Endothelial cell of umbilical vein (primary cell): ENCODE results near the gene EFEMP1. TPM values are rescaled to one million over a fixed set of nuclear protein-coding genes. Genes with fewer than 3 reads are reported as not detected.

Source experiments
- BruUV-seq: library from RNA; stranded (reverse); fragments of 400-500 nt; replicated peaks from 2 replicates; lab custom pipeline; 2021; lab: Mats Ljungman, UMichigan
- CTCF ChIA-PET: fragments of 300-600, 350-600 bp; sonication (Branson Sonifier 250); formaldehyde crosslinking; loops from one replicate; lab custom pipeline; 2021; ENCODE audit warnings: antibody characterized with exemption, inconsistent platforms; lab: Charles Lee
- POLR2A ChIA-PET: fragments of 300-600, 350-600 bp; sonication (Branson Sonifier 250); formaldehyde crosslinking; loops from one replicate; lab custom pipeline; 2021; ENCODE audit warnings: antibody characterized with exemption, inconsistent platforms; lab: Charles Lee
- DNase-seq: peaks from one replicate; pipeline ENCODE4 v3.0.0-alpha.2; 2011; ENCODE audit warnings: low read depth, low spot score
- FAIRE-seq: peaks from 2 replicates; lab custom pipeline; 2011; peaks lifted over from hg19 to GRCh38; lab: Jason Lieb, UNC
- H2AFZ ChIP-seq: 2 replicates; pipeline ENCODE4 v1.6.0; 2012; ENCODE audit warnings: low read depth, low read length, control low read depth, inconsistent platforms
- H3K27ac ChIP-seq: 2 replicates; pipeline ENCODE4 v1.5.1; 2011; ENCODE audit warnings: low read depth, mild to moderate bottlenecking, control low read depth, low read length, moderate library complexity; ENCODE audit not compliant: insufficient read depth
- H3K27me3 ChIP-seq, 2 experiments: 2 replicates each; pipeline versions ENCODE4 v1.6.0 to v1.6.1; 2011; ENCODE audit warnings: low read length in 2 of 2, mixed read lengths in 1 of 2; ENCODE audit not compliant: control insufficient read depth in 2 of 2, insufficient read depth in 2 of 2
- H3K36me3 ChIP-seq, 2 experiments: 2 replicates in 1 of 2; 3 replicates in 1 of 2; pipeline ENCODE4 v1.5.1; 2011; ENCODE audit warnings: low read length in 2 of 2, mild to moderate bottlenecking in 1 of 2, moderate library complexity in 1 of 2; ENCODE audit not compliant: control insufficient read depth in 2 of 2, insufficient read depth in 2 of 2; ENCODE audit errors: extremely low read depth in 1 of 2
- H3K4me1 ChIP-seq: 3 replicates; pipeline ENCODE4 v1.5.1; 2011; ENCODE audit warnings: mild to moderate bottlenecking, low read length; ENCODE audit not compliant: control insufficient read depth, insufficient read depth; ENCODE audit errors: extremely low read depth
- H3K4me2 ChIP-seq: 2 replicates; pipeline ENCODE4 v1.6.1; 2011; ENCODE audit warnings: low read length, control low read depth, mixed read lengths; ENCODE audit not compliant: insufficient read depth
- H3K4me3 ChIP-seq, 3 experiments: fragments of 200-600 bp in 1 of 3; sonication (generic), shearing (Covaris generic) in 1 of 3; replicated peaks in 1 of 3; 2 replicates each; pipeline ENCODE4 v1.5.1; 2011 to 2016; ENCODE audit warnings: control low read depth in 3 of 3, low read length in 3 of 3, mild to moderate bottlenecking in 2 of 3, inconsistent platforms in 1 of 3, low read depth in 1 of 3, moderate library complexity in 1 of 3; ENCODE audit not compliant: insufficient read depth in 1 of 3
- H3K79me2 ChIP-seq: 2 replicates; pipeline ENCODE4 v1.6.0; 2012; ENCODE audit warnings: low read length, inconsistent platforms; ENCODE audit not compliant: control insufficient read depth, insufficient read depth
- H3K9ac ChIP-seq: replicated peaks from 2 replicates; pipeline ENCODE3; 2011; ENCODE audit warnings: low read length, control low read depth; ENCODE audit not compliant: insufficient read depth; ENCODE audit errors: extremely low read depth
- H3K9me1 ChIP-seq: replicated peaks from 3 replicates; pipeline ENCODE4 v1.6.0; 2011; ENCODE audit warnings: mild to moderate bottlenecking, low read length; ENCODE audit not compliant: control insufficient read depth, insufficient read depth; ENCODE audit errors: extremely low read depth
- H3K9me3 ChIP-seq: replicated peaks from 2 replicates; pipeline ENCODE4 v1.5.1; 2012; ENCODE audit warnings: low read length, inconsistent platforms; ENCODE audit not compliant: control insufficient read depth, insufficient read depth
- H4K20me1 ChIP-seq: replicated peaks from 2 replicates; pipeline ENCODE3; 2011; ENCODE audit warnings: mild to moderate bottlenecking, low read length; ENCODE audit not compliant: control insufficient read depth, insufficient read depth; ENCODE audit errors: extremely low read depth
- EZH2 ChIP-seq: IDR thresholded peaks from 2 replicates; pipeline ENCODE4 v1.6.1; 2012; ENCODE audit warnings: borderline replicate concordance, low read depth, mild to moderate bottlenecking, moderate library complexity, low read length, inconsistent platforms; ENCODE audit not compliant: severe bottlenecking
- FOS ChIP-seq: IDR thresholded peaks from 2 replicates; pipeline ENCODE4 v1.6.1; 2011; ENCODE audit warnings: mild to moderate bottlenecking, low read length, moderate library complexity, borderline replicate concordance; ENCODE audit not compliant: insufficient read depth
- GATA2 ChIP-seq: IDR thresholded peaks from 2 replicates; pipeline ENCODE4 v1.7.0; 2011; ENCODE audit warnings: low read depth, mild to moderate bottlenecking, moderate library complexity, mixed read lengths, low read length; ENCODE audit not compliant: insufficient read length, insufficient read depth
- JUN ChIP-seq: IDR thresholded peaks from 2 replicates; pipeline ENCODE4 v1.6.1; 2011; ENCODE audit warnings: borderline replicate concordance, low read depth; ENCODE audit not compliant: insufficient read length, insufficient read depth
- MAX ChIP-seq: IDR thresholded peaks from 2 replicates; pipeline ENCODE4 v1.6.1; 2011; ENCODE audit not compliant: insufficient read depth, insufficient read length
- MYC ChIP-seq: IDR thresholded peaks from one replicate; pipeline ENCODE4 v1.6.1; 2011; ENCODE audit warnings: mild to moderate bottlenecking, low read depth, low read length
- POLR2AphosphoS5 ChIP-seq: IDR thresholded peaks from 2 replicates; pipeline ENCODE4 v1.6.1; 2012; ENCODE audit warnings: low read depth, mild to moderate bottlenecking, control low read depth, low read length, moderate library complexity; ENCODE audit not compliant: insufficient read depth
- dilution Hi-C: fragments of 300-500 bp; cut with MboI; formaldehyde crosslinking; loops from one replicate; pipeline ENCODE4 v1.15.0; 2019; ENCODE audit warnings: low sequenced_read_pairs; ENCODE audit not compliant: extremely low pct_ligation_motif_present
- intact Hi-C: fragments of 100-400 bp; cut with micrococcal nuclease; formaldehyde crosslinking; loops from one replicate; pipeline ENCODE4 v1.10.0; 2022
- polyA plus RNA-seq, 4 experiments: library from polyadenylated mRNA; depleted of rRNA in 3 of 4; stranded (reverse) in 3 of 4; unstranded in 1 of 4; fragments of >200 nt; gene quantifications; 2 replicates each; pipeline versions ENCODE4 v1.2.1 to v1.2.3, GENCODE V29; 2011 to 2012; ENCODE audit warnings: missing spikeins in 1 of 4
- total RNA-seq: library from RNA; stranded (reverse); gene quantifications from 2 replicates; pipeline ENCODE4 v1.2.3, GENCODE V29; 2021

The EFEMP1 gene
- total and polyA plus RNA-seq, 2 donors (not counting 3 experiments of a cell fraction or from before 2014, with no cell fraction given) = 2,981 to 11,813 TPM

- DNase-seq = no peak
- H3K27ac ChIP-seq = no peak overlapping the region
- TF ChIP-seq EZH2 (no peak), POLR2AphosphoS5 (no peak), MAX (no peak), FOS (peak; percentile 18), JUN (no peak)
- no peak overlapping the region for H2AFZ ChIP-seq
- H3K4me3 ChIP-seq = no peak overlapping the region
- no peaks in the 10 kb centered on the region for H3K79me2 ChIP-seq
- no peak overlapping the region for H3K4me2 ChIP-seq
- POLR2A ChIA-PET = no interaction called here
- no peaks in the 10 kb centered on the region for H3K9me3 ChIP-seq
- intact Hi-C loops = no loop called here
- H3K36me3 ChIP-seq = no peaks in the 10 kb centered on the region
- no TSS peak for BruUV-seq
- H3K9me1 ChIP-seq = no peaks in the 10 kb centered on the region
- H3K4me1 ChIP-seq = no peaks in the 10 kb centered on the region
- CTCF ChIA-PET = interaction anchor here (1.0 to 1.1 kb wide), 2 partner anchors 14 to 18 kb away, joined by 3 read pairs; no protein-coding TSS in a partner anchor
- no peaks in the 10 kb centered on the region for H4K20me1 ChIP-seq
- no peak overlapping the region for H3K9ac ChIP-seq
- H3K27me3 ChIP-seq = no peaks in the 10 kb centered on the region
- FAIRE-seq = no peak
- dilution Hi-C loops = no loop called here
Measured at GRCh38 chr2:55936351-55936750, 12.8 kb upstream of the EFEMP1 start.

GRCh38 chr2:55934337-55934736 lies 10.8 kb upstream of the EFEMP1 start:
- Histone ChIP-seq H3K4me2 (no peak overlapping the region), H3K9me1 (no peaks in the 10 kb centered on the region), H3K27ac (no peak overlapping the region), H3K36me3 (no peaks in the 10 kb centered on the region), H3K9me3 (no peaks in the 10 kb centered on the region), H4K20me1 (no peaks in the 10 kb centered on the region), H3K9ac (no peak overlapping the region), H3K27me3 (no peaks in the 10 kb centered on the region), H3K79me2 (no peaks in the 10 kb centered on the region), H3K4me3 (no peak overlapping the region), H3K4me1 (no peaks in the 10 kb centered on the region), H2AFZ (no peak overlapping the region)
- no TSS peak for BruUV-seq
- no peak for DNase-seq
- ChIA-PET CTCF (interaction anchor here (1.0 kb wide), 1 partner anchor 11 kb away, joined by 3 read pairs; the partner anchor contains the start of gene EFEMP1), POLR2A (no interaction called here)
- intact Hi-C loops (no loop called here), dilution Hi-C loops (no loop called here)
- no peak for FAIRE-seq
- TF ChIP-seq MYC = no peak
- no peak for TF ChIP-seq FOS
- TF ChIP-seq GATA2 = no peak
